Testis (tissue), 3 donors: ENCODE data around the gene AK4. TPM values are rescaled to one million over a fixed set of nuclear protein-coding genes. Genes with fewer than 3 reads are reported as not detected.

Experiments used
- DNase-seq: peaks from one replicate; pipeline ENCODE4 v3.0.0-alpha.2; 2019
- H3K27ac ChIP-seq, 2 donors: fragments of 200-600 bp; sonication (generic); one replicate each; pipeline ENCODE4 v1.5.1; 2019
- H3K27me3 ChIP-seq: fragments of 200-600 bp; sonication (generic); one replicate; pipeline ENCODE4 v1.5.1; 2019
- H3K36me3 ChIP-seq: fragments of 200-600 bp; sonication (generic); one replicate; pipeline ENCODE4 v1.5.1; 2017; ENCODE audit warnings: low read depth; ENCODE audit errors: missing control alignments
- H3K4me1 ChIP-seq: fragments of 200-600 bp; sonication (generic); one replicate; pipeline ENCODE4 v1.5.1; 2019
- H3K4me3 ChIP-seq, 2 donors: fragments of 200-600 bp; sonication (generic); one replicate each; pipeline ENCODE4 v1.5.1; 2017 to 2019
- H3K9me3 ChIP-seq: fragments of 200-600 bp; sonication (generic); one replicate; pipeline ENCODE4 v1.5.1; 2017
- POLR2A ChIP-seq: fragments of 450-650 bp; IDR thresholded peaks from one replicate; pipeline ENCODE4 v1.6.1; 2017; ENCODE audit warnings: antibody characterized with exemption, mild to moderate bottlenecking, moderate library complexity
- WGBS, 2 donors: methylation state at CpG; one replicate each; pipeline ENCODE4 v1.1.5; 2018; 5-methylcytosine and 5-hydroxymethylcytosine counted together
- intact Hi-C: fragments of 100-400 bp; cut with DNase I; formaldehyde crosslinking; loops from one replicate; pipeline ENCODE4 v1.15.1; 2023; ENCODE audit warnings: low total_unique reads
- polyA plus RNA-seq: library from polyadenylated mRNA; stranded (reverse); fragments of 350-450 nt; fragmentation: Illumina TruSeq; extraction: RNeasy Lipid Tissue Mini Kit (QIAGEN cat#74804); gene quantifications from one replicate; pipeline ENCODE4 v1.2.3, GENCODE V29; 2014; ENCODE audit warnings: low read depth, low replicate concordance; ENCODE audit not compliant: insufficient read depth
- total RNA-seq, 2 donors: library from RNA; depleted of rRNA; stranded (reverse); fragments of >200 nt; gene quantifications; one replicate each; pipeline ENCODE4 v1.2.3, GENCODE V29; 2016
- TF ChIP-seq, protein P1 (sequence below), 3 experiments: fragments of 450-650 bp in 2 of 3; fragments of 200-600 bp in 1 of 3; sonication (generic) in 1 of 3; IDR thresholded peaks; one replicate each; pipeline ENCODE4 v1.5.1; 2016 to 2019; ENCODE audit warnings: antibody characterized with exemption in 3 of 3, mild to moderate bottlenecking in 2 of 3, moderate library complexity in 1 of 3

Gene AK4
- total and polyA plus RNA-seq, 3 donors from 2014 or later = 29.0 to 42.0 (median 40.1) TPM

DNA sequence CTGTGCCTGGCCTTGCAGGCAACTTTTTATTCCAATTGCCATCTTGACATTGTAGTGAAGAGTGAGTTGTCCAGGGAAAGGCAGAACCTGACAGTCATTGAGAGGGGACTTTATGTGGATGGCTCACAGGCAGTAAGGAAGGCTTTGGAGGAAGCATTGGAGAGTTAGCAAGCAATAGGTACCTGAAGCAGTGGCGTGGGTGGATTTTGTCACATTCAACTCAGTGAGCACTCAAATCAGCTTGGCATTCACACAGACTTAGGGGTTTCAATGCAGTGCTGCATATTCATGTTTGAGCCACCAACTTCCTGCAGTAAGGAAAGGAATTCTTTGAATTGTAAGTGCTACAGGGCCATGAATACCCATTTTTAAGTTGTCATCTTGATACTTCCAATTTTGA, 69.0 kb downstream of the AK4 start:
- no peak overlapping the region for H3K27ac ChIP-seq
- H3K4me3 ChIP-seq = no peak overlapping the region
- no peak for DNase-seq
- no peaks in the 10 kb centered on the region for H3K9me3 ChIP-seq
- H3K27me3 ChIP-seq = no peaks in the 10 kb centered on the region
- H3K4me1 ChIP-seq = peaks cover 5% of the 10 kb centered on the region
- 100% methylated on average over 1 of the region's 1 CpG for WGBS, 2 donors
- TF ChIP-seq, protein P1, sequence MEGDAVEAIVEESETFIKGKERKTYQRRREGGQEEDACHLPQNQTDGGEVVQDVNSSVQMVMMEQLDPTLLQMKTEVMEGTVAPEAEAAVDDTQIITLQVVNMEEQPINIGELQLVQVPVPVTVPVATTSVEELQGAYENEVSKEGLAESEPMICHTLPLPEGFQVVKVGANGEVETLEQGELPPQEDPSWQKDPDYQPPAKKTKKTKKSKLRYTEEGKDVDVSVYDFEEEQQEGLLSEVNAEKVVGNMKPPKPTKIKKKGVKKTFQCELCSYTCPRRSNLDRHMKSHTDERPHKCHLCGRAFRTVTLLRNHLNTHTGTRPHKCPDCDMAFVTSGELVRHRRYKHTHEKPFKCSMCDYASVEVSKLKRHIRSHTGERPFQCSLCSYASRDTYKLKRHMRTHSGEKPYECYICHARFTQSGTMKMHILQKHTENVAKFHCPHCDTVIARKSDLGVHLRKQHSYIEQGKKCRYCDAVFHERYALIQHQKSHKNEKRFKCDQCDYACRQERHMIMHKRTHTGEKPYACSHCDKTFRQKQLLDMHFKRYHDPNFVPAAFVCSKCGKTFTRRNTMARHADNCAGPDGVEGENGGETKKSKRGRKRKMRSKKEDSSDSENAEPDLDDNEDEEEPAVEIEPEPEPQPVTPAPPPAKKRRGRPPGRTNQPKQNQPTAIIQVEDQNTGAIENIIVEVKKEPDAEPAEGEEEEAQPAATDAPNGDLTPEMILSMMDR (IDR thresholded peaks at IDR 0.05) = no peak
- TF ChIP-seq POLR2A = no peak
- intact Hi-C loops = no loop called here
- H3K36me3 ChIP-seq = no peaks in the 10 kb centered on the region

DNA sequence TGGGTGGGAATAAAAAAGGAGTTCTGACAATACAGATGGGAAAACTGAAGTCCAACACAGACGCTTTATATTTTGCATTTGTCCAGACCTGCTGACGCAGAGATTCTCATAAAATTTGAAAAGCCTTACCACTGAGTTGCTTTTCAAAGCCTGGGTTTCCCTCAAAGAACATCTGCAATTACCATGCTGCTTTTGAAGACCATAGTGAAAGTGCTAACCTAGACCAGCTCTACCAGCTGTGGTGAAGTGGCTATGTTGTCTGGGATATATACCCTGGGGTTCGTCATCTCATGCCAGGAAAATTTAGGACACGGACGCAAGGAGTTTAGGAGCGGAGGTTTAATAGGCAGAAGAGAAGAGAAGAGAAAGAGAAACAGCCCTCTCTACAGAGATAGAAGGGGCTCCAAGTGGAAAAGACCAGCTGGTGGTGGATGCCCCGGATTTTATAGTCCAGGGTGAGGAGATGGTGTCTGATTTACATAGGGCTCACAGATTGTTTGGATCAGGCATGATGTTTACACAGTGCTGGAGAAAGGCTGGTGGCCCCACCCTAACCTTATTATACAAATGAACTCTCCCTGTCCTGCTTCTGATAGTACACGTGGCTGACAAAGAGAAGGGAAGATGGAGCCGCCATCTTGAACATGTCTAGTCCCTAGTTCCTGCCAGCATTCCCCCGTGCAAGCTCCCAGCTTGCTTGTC, 73.8 kb downstream of the AK4 start:
- no peaks in the 10 kb centered on the region for H3K36me3 ChIP-seq
- WGBS, 2 donors = 66 to 70% methylated on average over 10 of the region's 10 CpGs
- H3K4me1 ChIP-seq = no peaks in the 10 kb centered on the region
- no peaks in the 10 kb centered on the region for H3K27me3 ChIP-seq
- no peak overlapping the region for H3K27ac ChIP-seq
- TF ChIP-seq, protein P1 (IDR thresholded peaks at IDR 0.05) = no peak
- no peak for TF ChIP-seq POLR2A
- intact Hi-C loops = no loop called here
- no peak overlapping the region for H3K4me3 ChIP-seq
- no peaks in the 10 kb centered on the region for H3K9me3 ChIP-seq
- DNase-seq = no peak

DNA sequence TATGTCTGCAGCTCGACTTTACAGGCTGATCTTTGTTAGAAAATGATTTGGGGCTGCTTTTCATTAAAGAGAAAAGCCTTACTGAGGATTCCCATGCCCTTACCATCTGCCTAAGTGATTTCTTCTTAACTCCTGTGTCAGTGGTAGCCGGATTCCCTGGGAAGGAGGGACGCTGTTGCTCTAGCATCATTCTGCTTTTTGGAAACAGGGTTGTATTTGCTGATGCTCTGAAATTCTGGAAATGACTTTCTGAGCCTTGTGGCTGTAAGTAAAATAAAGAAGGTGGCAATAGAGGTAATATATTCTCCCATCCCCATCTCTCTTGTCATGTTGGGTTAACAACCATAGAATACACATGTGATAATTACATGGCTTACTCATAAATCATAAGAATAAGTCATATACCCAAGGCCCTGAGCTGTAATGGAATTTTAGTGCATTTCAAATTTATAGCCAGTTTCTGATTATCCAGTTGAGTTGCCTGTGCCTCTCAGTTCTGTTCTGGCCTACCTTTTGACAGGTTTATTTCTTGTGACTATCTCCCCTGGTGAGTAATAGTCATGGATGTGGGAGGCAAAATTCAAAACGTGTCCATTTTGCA, 74.4 kb downstream of the AK4 start:
- Histone ChIP-seq H3K27me3 (no peaks in the 10 kb centered on the region), H3K4me1 (no peaks in the 10 kb centered on the region), H3K36me3 (no peaks in the 10 kb centered on the region), H3K9me3 (no peaks in the 10 kb centered on the region), H3K4me3 (no peak overlapping the region), H3K27ac (no peak overlapping the region)
- 54 to 64% methylated on average over 4 of the region's 4 CpGs for WGBS, 2 donors
- TF ChIP-seq, protein P1 (IDR thresholded peaks at IDR 0.05) = no peak
- no peak for TF ChIP-seq POLR2A
- intact Hi-C loops = no loop called here
- DNase-seq = no peak

DNA sequence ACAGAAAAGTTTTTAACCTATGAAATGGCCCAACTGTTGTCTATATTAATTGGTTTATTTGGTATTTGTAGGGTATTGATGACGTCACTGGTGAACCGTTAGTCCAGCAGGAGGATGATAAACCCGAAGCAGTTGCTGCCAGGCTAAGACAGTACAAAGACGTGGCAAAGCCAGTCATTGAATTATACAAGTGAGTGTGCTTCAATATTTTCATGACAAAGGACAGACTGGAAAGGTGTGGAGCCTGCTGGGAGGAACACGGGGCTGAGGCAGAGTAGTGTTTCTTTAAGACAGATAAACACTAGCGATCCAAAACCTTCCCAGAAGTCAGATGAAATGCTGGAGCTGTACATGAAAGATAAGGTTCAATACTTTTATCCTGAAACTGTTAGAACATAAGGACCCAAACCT, 76.7 kb downstream of the AK4 start:
- intact Hi-C loops = no loop called here
- 76 to 77% methylated on average over 6 of the region's 6 CpGs for WGBS, 2 donors
- H3K9me3 ChIP-seq = no peaks in the 10 kb centered on the region
- no peaks in the 10 kb centered on the region for H3K4me1 ChIP-seq
- no peak overlapping the region for H3K4me3 ChIP-seq
- H3K36me3 ChIP-seq = no peaks in the 10 kb centered on the region
- no peak for TF ChIP-seq POLR2A
- TF ChIP-seq, protein P1 (IDR thresholded peaks at IDR 0.05) = no peak
- H3K27me3 ChIP-seq = no peaks in the 10 kb centered on the region
- no peak overlapping the region for H3K27ac ChIP-seq
- no peak for DNase-seq

DNA sequence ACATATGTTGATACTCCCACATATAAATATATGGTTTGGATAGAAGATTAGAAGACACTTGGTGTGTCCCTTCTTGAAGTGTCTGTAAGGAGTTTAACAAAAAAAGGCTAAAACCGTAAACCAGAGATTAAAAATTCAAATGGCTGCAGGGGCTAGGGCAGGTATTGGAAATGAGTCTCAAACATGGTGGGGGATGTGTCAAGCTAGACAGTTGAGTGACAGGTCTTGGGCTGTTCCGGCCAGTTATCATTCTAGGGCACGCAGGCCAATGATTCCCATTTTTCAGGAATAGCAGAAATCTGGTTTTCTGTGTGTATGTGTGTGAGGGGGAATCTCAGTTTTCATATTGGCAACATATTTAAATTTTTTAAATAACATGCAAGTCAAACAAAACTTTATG, 77.2 kb downstream of the AK4 start:
- Histone ChIP-seq H3K27ac (no peak overlapping the region), H3K4me1 (no peaks in the 10 kb centered on the region), H3K36me3 (no peaks in the 10 kb centered on the region), H3K4me3 (no peak overlapping the region), H3K27me3 (no peaks in the 10 kb centered on the region), H3K9me3 (no peaks in the 10 kb centered on the region)
- no peak for TF ChIP-seq POLR2A
- TF ChIP-seq, protein P1 (IDR thresholded peaks at IDR 0.05) = no peak
- intact Hi-C loops = no loop called here
- no peak for DNase-seq
- WGBS, 2 donors = 88 to 96% methylated on average over 3 of the region's 3 CpGs
